Gastrocnemius medialis (tissue), 4 donors: ENCODE measurements around the gene SGCD.

Source experiments
- CTCF ChIP-seq, 5 experiments: fragments of 450-650 bp in 3 of 5; fragments of 200-600 bp in 2 of 5; sonication (generic) in 2 of 5; IDR thresholded peaks in 4 of 5; conservative IDR thresholded peaks in 1 of 5; 1 replicate in 4 of 5; 2 replicates in 1 of 5; pipeline ENCODE4 v1.5.1; 2016 to 2019; ENCODE audit warnings: antibody characterized with exemption in 5 of 5, mild to moderate bottlenecking in 3 of 5, moderate library complexity in 3 of 5
- POLR2A ChIP-seq, 2 donors: fragments of 450-650 bp; IDR thresholded peaks; one replicate each; pipeline ENCODE4 v1.6.1; 2017; ENCODE audit warnings: antibody characterized with exemption in 2 of 2, mild to moderate bottlenecking in 2 of 2, moderate library complexity in 2 of 2

DNA sequence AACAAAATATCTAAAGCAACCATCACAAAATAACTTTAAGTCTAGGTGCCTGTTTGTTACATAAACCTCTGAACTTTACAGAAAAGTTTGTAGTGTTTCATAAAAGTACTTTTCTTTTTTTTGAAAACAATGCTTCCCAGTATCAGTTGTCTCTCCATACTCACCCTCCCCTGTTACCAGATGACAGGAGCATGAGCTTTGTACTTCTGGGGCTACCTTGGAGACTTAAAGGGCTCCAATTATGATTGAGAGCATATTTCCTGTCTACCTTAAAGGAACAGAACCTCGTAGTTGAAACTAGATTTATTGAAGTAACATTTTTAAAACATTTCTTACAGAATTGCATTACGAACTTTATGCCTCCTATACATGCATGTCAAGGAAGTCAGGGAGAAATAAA lies 467.7 kb downstream of the SGCD start:
- no peak for TF ChIP-seq CTCF (IDR thresholded peaks at IDR 0.05 in 4 of 5, conservative IDR thresholded peaks at IDR 0.05 in 1 of 5)
- no peak for TF ChIP-seq POLR2A (IDR thresholded peaks at IDR 0.05)
